ENCODE measurements around the gene SLC9A5. TPM values are rescaled to one million over a fixed set of nuclear protein-coding genes. Genes with fewer than 3 reads are reported as not detected.

SLC9A5 gene
- total RNA-seq, 1 experiment from 2014 or later = 1.1 TPM

DNA sequence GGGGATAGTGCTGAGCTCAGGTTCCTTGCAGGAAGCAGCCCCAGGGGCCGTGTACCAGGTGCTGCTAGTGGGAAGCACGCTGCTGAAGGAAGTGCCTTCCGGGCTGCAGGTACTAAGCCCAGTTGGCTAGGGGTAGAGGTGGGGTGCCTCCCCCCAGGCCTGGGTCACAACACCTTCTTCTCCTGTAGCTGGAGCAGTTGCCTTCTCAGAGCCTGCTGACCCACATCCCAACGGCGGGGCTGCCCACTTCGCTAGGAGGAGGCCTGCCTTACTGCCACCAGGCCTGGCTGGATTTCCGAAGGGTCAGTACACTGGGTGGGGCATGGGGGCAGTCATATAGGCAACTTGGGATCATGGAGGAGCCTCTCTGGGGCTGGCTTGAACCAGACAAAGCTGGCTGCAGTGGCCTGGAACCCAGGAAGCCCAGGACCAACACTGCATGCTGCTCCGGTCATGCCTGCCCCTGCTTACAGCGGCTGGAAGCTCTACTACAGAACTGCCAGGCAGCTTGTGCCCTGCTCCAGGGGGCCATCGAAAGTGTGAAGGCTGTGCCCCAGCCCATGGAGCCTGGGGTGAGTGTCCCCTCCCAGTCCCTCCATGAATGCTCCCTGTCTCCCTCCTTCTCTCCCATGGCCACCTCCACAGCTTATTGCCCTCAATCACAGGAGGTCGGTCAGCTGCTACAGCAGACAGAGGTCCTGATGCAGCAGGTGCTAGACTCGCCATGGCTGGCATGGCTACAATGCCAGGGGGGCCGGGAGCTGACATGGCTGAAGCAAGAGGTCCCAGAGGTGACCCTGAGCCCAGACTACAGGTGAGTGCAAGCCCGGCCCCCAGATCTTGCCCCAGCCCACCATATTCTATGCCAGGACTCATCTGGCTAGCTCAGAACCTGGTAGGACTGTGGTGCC lies 33.0 kb downstream of the SLC9A5 start:
- Histone ChIP-seq H3K9me3 (ENCODE audit: low read length) (no peaks in the 10 kb centered on the region), H3F3A (ENCODE audit: low read length, unreplicated experiment) (no peaks in the 10 kb centered on the region), H3K79me2 (ENCODE audit: low read length) (peaks cover 6% of the 10 kb centered on the region; the same call in 1 of the 2 replicates), H3K4me3 (ENCODE audit: low read length) (no peak overlapping the region), H4K20me1 (ENCODE audit: low read length) (no peaks in the 10 kb centered on the region), H3K36me3 (ENCODE audit: low read depth, low read length) (no peaks in the 10 kb centered on the region), H3K4me2 (ENCODE audit: low read length) (no peak overlapping the region), H3K9ac (ENCODE audit: low read length) (no peak overlapping the region), H3K27ac (ENCODE audit: low read length) (no peak overlapping the region), H3K9me2 (replicated peaks; ENCODE audit: low read length) (no peaks in the 10 kb centered on the region), H2AFZ (ENCODE audit: low read length) (no peak overlapping the region), H3K27me3 (ENCODE audit: low read length) (no peaks in the 10 kb centered on the region), H3K4me1 (ENCODE audit: insufficient read depth, low read length) (peaks cover 20% of the 10 kb centered on the region)
- ATAC-seq (no peak), DNase-seq (no peak)
- TF ChIP-seq, protein P1, sequence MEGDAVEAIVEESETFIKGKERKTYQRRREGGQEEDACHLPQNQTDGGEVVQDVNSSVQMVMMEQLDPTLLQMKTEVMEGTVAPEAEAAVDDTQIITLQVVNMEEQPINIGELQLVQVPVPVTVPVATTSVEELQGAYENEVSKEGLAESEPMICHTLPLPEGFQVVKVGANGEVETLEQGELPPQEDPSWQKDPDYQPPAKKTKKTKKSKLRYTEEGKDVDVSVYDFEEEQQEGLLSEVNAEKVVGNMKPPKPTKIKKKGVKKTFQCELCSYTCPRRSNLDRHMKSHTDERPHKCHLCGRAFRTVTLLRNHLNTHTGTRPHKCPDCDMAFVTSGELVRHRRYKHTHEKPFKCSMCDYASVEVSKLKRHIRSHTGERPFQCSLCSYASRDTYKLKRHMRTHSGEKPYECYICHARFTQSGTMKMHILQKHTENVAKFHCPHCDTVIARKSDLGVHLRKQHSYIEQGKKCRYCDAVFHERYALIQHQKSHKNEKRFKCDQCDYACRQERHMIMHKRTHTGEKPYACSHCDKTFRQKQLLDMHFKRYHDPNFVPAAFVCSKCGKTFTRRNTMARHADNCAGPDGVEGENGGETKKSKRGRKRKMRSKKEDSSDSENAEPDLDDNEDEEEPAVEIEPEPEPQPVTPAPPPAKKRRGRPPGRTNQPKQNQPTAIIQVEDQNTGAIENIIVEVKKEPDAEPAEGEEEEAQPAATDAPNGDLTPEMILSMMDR (conservative IDR thresholded peaks at IDR 0.05; ENCODE audit: low read depth, low read length) = no peak
- TF ChIP-seq EZH2phosphoT487 (IDR thresholded peaks at IDR 0.05; ENCODE audit: borderline replicate concordance, low read length) = no peak
- no peak for TF ChIP-seq EZH2 (IDR thresholded peaks at IDR 0.05; ENCODE audit: low read length, unreplicated experiment)
- ChIA-PET POLR2A (ENCODE audit: unreplicated experiment) (no interaction called here), CTCF (interaction anchor here (0.6 kb wide), 1 partner anchor 35 kb away, joined by 8 read pairs; no protein-coding TSS in a partner anchor)
- BruUV-seq (replicated peaks) = no TSS peak
- intact Hi-C loops (cut with micrococcal nuclease) = no loop called here

DNA sequence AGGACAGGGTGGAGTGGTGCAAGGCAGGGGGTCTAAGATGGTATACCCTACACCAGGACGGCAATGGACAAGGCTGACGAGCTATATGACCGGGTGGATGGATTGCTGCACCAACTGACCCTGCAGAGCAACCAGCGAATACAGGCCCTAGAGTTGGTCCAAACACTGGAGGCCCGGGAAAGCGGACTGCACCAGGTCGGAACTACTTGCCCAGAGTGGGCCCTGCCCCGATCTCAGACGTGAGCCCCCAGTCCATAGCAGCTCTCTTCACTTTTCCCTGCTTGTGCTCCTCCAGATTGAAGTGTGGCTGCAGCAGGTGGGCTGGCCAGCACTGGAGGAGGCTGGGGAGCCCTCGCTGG lies 33.6 kb downstream of the SLC9A5 start:
- H3K27ac ChIP-seq (ENCODE audit: low read length) = no peak overlapping the region
- no peak overlapping the region for H3K4me2 ChIP-seq (ENCODE audit: low read length)
- H3K9me2 ChIP-seq (replicated peaks; ENCODE audit: low read length) = no peaks in the 10 kb centered on the region
- no peak overlapping the region for H3K4me3 ChIP-seq (ENCODE audit: low read length)
- no peak overlapping the region for H3K9ac ChIP-seq (ENCODE audit: low read length)
- intact Hi-C loops (cut with micrococcal nuclease) = no loop called here
- peaks cover 15% of the 10 kb centered on the region for H3K4me1 ChIP-seq (ENCODE audit: insufficient read depth, low read length)
- no peak for ATAC-seq
- no peaks in the 10 kb centered on the region for H3K36me3 ChIP-seq (ENCODE audit: low read depth, low read length)
- peaks cover 6% of the 10 kb centered on the region; the same call in 1 of the 2 replicates for H3K79me2 ChIP-seq (ENCODE audit: low read length)
- H2AFZ ChIP-seq (ENCODE audit: low read length) = no peak overlapping the region
- no peaks in the 10 kb centered on the region for H4K20me1 ChIP-seq (ENCODE audit: low read length)
- BruUV-seq (replicated peaks) = no TSS peak
- ChIA-PET CTCF (interaction anchor here (0.6 kb wide), 1 partner anchor 36 kb away, joined by 8 read pairs; no protein-coding TSS in a partner anchor), POLR2A (ENCODE audit: unreplicated experiment) (no interaction called here)
- H3K9me3 ChIP-seq (ENCODE audit: low read length) = no peaks in the 10 kb centered on the region
- no peak for DNase-seq
- H3F3A ChIP-seq (ENCODE audit: low read length, unreplicated experiment) = no peaks in the 10 kb centered on the region
- TF ChIP-seq EZH2 (IDR thresholded peaks at IDR 0.05; ENCODE audit: low read length, unreplicated experiment) (no peak), EZH2phosphoT487 (IDR thresholded peaks at IDR 0.05; ENCODE audit: borderline replicate concordance, low read length) (no peak)
- TF ChIP-seq, protein P1 (conservative IDR thresholded peaks at IDR 0.05; ENCODE audit: low read depth, low read length) = no peak
- no peaks in the 10 kb centered on the region for H3K27me3 ChIP-seq (ENCODE audit: low read length)

All from PC-3 (cell line).